Hepatocyte (in vitro differentiated cells): Measurements from ENCODE around the gene CXorf58.
"Not testable (repeated sequence)": the region's sequence is repeated elsewhere in the genome, so short reads cannot be mapped to it uniquely, and the experiment has no call there.

Source experiments
- EZH2 ChIP-seq: fragments of 200-600 bp; sonication (generic); IDR thresholded peaks from 2 replicates; pipeline ENCODE4 v1.6.1; 2016; ENCODE audit warnings: antibody characterized with exemption, mild to moderate bottlenecking, borderline replicate concordance
- EZH2phosphoT487 ChIP-seq: fragments of 200-600 bp; sonication (generic); IDR thresholded peaks from one replicate; pipeline ENCODE4 v1.6.1; 2018; ENCODE audit warnings: antibody characterized with exemption, mild to moderate bottlenecking, low read depth, moderate library complexity; ENCODE audit not compliant: unreplicated experiment, severe bottlenecking
- TF ChIP-seq, protein P1 (sequence below): fragments of 200-600 bp; sonication (generic); IDR thresholded peaks from 2 replicates; pipeline ENCODE4 v1.5.1; 2016; ENCODE audit warnings: antibody characterized with exemption, mild to moderate bottlenecking; ENCODE audit not compliant: poor library complexity

DNA sequence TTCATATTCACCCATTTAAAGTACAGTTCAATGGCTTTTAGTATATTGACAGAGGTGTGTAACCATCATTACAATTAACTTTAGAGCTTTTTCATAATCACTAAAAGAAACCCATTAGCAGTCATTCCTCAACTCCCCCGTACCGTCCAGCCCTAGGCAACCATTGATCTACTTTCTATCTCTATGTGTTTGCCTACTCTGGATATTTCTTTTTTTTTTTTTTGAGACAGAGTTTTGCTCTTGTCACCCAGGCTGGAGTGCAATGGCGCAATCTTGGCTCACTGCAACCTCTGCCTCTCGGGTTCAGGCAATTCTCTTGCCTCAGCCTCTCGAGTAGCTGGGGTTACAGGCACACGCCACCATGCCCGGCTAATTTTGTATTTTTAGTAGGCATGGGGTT lies 48.6 kb upstream of the CXorf58 start:
- TF ChIP-seq, protein P1, sequence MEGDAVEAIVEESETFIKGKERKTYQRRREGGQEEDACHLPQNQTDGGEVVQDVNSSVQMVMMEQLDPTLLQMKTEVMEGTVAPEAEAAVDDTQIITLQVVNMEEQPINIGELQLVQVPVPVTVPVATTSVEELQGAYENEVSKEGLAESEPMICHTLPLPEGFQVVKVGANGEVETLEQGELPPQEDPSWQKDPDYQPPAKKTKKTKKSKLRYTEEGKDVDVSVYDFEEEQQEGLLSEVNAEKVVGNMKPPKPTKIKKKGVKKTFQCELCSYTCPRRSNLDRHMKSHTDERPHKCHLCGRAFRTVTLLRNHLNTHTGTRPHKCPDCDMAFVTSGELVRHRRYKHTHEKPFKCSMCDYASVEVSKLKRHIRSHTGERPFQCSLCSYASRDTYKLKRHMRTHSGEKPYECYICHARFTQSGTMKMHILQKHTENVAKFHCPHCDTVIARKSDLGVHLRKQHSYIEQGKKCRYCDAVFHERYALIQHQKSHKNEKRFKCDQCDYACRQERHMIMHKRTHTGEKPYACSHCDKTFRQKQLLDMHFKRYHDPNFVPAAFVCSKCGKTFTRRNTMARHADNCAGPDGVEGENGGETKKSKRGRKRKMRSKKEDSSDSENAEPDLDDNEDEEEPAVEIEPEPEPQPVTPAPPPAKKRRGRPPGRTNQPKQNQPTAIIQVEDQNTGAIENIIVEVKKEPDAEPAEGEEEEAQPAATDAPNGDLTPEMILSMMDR: not testable (repeated sequence)
- TF ChIP-seq EZH2, EZH2phosphoT487: not testable (repeated sequence)
